ENCODE results near the gene BICD2. TPM values are rescaled to one million over a fixed set of nuclear protein-coding genes. Genes with fewer than 3 reads are reported as not detected.
A peak's percentile ranks its signal among the peaks of the same experiment; 100 is the strongest.

Gene BICD2
- total RNA-seq, 1 donor from 2014 or later: 43.7 TPM

DNA sequence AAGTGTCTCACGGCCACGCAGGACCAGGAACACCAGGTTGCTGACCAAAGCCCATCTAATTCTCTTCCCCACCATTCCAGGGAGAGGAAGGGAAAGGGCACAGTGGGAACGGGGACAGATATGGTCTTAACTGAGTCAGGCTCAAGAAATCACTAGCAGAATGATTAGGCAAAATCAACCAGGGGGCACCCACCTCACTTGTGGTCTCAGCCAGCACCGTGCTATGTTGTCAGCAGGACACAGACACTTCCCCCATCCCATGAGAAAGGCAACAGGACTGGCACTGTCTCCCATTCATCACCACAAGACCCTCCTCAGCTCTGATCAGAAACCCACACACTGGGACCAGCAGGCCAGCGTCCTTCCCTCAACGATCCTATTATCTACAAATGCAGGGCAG, 2.9 kb downstream of the BICD2 start:
- H3K9me3 Mint-ChIP-seq (ENCODE audit: unreplicated experiment): peaks cover 16% of the 10 kb centered on the region
- H3K27me3 Mint-ChIP-seq (ENCODE audit: unreplicated experiment): peaks cover 12% of the 10 kb centered on the region
- no peak for DNase-seq
- no peaks in the 10 kb centered on the region for H3K36me3 Mint-ChIP-seq (ENCODE audit: unreplicated experiment)
- H3K4me3 Mint-ChIP-seq (ENCODE audit: unreplicated experiment): peak overlapping the region; percentile 92
- peak overlapping the region; percentile 53 for H3K27ac Mint-ChIP-seq (ENCODE audit: unreplicated experiment)
- H3K4me1 Mint-ChIP-seq (ENCODE audit: low read depth, unreplicated experiment): peaks cover 38% of the 10 kb centered on the region
- TF ChIP-seq, protein P1, sequence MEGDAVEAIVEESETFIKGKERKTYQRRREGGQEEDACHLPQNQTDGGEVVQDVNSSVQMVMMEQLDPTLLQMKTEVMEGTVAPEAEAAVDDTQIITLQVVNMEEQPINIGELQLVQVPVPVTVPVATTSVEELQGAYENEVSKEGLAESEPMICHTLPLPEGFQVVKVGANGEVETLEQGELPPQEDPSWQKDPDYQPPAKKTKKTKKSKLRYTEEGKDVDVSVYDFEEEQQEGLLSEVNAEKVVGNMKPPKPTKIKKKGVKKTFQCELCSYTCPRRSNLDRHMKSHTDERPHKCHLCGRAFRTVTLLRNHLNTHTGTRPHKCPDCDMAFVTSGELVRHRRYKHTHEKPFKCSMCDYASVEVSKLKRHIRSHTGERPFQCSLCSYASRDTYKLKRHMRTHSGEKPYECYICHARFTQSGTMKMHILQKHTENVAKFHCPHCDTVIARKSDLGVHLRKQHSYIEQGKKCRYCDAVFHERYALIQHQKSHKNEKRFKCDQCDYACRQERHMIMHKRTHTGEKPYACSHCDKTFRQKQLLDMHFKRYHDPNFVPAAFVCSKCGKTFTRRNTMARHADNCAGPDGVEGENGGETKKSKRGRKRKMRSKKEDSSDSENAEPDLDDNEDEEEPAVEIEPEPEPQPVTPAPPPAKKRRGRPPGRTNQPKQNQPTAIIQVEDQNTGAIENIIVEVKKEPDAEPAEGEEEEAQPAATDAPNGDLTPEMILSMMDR (IDR thresholded peaks at IDR 0.05; ENCODE audit: partially characterized antibody, unreplicated experiment): no peak

DNA sequence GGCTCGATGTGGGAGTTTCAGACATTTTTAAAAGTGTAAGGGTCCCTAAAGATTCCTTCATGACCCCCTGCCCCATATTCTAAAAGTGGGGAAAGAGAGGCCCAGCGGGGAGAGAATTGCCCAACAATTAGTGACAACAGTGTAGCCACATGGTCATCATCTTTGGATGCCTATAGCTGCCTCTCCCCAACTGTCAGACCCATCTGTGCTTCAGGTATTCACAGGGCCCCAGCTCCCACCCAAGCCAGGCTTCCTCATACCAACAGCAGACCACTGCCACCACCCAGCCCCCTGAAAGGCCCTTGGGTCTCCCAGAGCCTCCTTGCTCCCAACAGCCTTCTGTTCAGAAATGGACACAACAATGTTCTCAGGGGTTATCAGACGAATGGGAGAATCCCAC, 4.1 kb downstream of the BICD2 start:
- TF ChIP-seq, protein P1 (IDR thresholded peaks at IDR 0.05; ENCODE audit: partially characterized antibody, unreplicated experiment): no peak
- H3K4me1 Mint-ChIP-seq (ENCODE audit: low read depth, unreplicated experiment): peaks cover 32% of the 10 kb centered on the region
- H3K36me3 Mint-ChIP-seq (ENCODE audit: unreplicated experiment): no peaks in the 10 kb centered on the region
- H3K9me3 Mint-ChIP-seq (ENCODE audit: unreplicated experiment): peaks cover 11% of the 10 kb centered on the region
- H3K27me3 Mint-ChIP-seq (ENCODE audit: unreplicated experiment): peaks cover 8% of the 10 kb centered on the region
- no peak overlapping the region for H3K27ac Mint-ChIP-seq (ENCODE audit: unreplicated experiment)
- H3K4me3 Mint-ChIP-seq (ENCODE audit: unreplicated experiment): no peak overlapping the region
- no peak for DNase-seq

DNA sequence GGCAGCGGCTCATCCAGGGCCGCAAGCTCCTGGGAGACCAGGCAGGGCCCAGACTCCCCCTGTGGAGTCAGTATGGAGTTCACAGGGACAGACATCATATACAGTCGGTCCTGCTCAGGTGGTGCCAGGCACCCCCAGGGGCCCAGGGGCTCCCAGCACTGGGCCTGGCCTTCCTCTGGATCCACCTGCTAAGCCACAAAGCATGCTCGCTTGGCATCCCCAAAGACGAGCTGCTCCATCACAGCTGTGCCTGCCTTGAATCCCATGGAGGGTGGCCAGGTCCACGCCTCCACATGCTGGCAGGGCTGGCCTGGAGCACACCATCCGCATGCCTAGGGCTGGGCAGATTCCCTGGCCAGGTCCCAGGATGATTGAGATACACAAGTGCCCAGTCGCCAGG, 4.6 kb downstream of the BICD2 start:
- H3K9me3 Mint-ChIP-seq (ENCODE audit: unreplicated experiment): peaks cover 9% of the 10 kb centered on the region
- TF ChIP-seq, protein P1 (IDR thresholded peaks at IDR 0.05; ENCODE audit: partially characterized antibody, unreplicated experiment): no peak
- H3K27ac Mint-ChIP-seq (ENCODE audit: unreplicated experiment): no peak overlapping the region
- peaks cover 8% of the 10 kb centered on the region for H3K27me3 Mint-ChIP-seq (ENCODE audit: unreplicated experiment)
- no peak for DNase-seq
- H3K4me3 Mint-ChIP-seq (ENCODE audit: unreplicated experiment): no peak overlapping the region
- H3K36me3 Mint-ChIP-seq (ENCODE audit: unreplicated experiment): no peaks in the 10 kb centered on the region
- peaks cover 35% of the 10 kb centered on the region for H3K4me1 Mint-ChIP-seq (ENCODE audit: low read depth, unreplicated experiment)

DNA sequence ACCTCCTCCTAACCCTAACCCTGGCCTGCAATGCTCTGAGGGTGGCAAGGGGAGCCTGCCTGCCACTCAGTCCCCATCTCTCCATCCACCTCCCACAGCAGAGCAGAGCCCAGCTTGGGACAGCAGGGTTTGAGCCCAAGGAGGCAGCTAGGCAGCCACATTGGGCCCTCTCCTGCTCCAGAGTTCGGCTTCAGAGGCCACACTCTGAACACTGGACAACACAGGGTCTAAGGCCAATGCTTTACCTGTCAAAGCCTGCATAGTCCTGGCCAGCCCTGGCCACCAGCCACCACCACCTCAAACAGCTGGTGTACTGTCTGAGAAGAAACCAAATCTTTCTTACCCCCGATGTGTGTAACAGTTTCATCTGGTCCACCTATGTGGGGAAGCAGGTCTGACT, 5.2 kb downstream of the BICD2 start:
- H3K9me3 Mint-ChIP-seq (ENCODE audit: unreplicated experiment): peaks cover 9% of the 10 kb centered on the region
- H3K4me1 Mint-ChIP-seq (ENCODE audit: low read depth, unreplicated experiment): peaks cover 38% of the 10 kb centered on the region
- H3K36me3 Mint-ChIP-seq (ENCODE audit: unreplicated experiment): no peaks in the 10 kb centered on the region
- TF ChIP-seq, protein P1 (IDR thresholded peaks at IDR 0.05; ENCODE audit: partially characterized antibody, unreplicated experiment): no peak
- H3K27ac Mint-ChIP-seq (ENCODE audit: unreplicated experiment): peak overlapping the region; percentile 20
- no peak for DNase-seq
- peaks cover 8% of the 10 kb centered on the region for H3K27me3 Mint-ChIP-seq (ENCODE audit: unreplicated experiment)
- no peak overlapping the region for H3K4me3 Mint-ChIP-seq (ENCODE audit: unreplicated experiment)

DNA sequence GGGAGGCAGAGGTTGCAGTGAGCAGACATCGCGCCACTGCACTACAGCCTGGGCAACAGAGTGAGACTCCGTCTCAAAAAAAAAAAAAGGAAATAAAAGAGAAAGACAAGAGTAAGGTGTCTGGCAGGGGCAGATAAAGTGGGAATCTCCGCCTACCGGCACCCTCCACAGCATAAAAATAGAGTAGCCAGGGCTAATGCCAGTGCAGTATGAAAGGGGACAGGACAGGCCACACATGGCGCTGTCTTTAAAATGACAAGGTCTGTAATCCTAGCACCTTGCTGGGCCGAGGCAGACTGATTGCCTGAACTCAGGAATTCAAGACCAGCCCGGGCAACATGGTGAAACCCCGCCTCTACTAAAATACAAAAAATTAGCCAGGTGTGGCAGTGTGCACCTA, 7.8 kb downstream of the BICD2 start:
- no peak for DNase-seq
- Mint-ChIP-seq H3K27ac (ENCODE audit: unreplicated experiment) (no peak overlapping the region), H3K4me3 (ENCODE audit: unreplicated experiment) (no peak overlapping the region), H3K36me3 (ENCODE audit: unreplicated experiment) (no peaks in the 10 kb centered on the region), H3K4me1 (ENCODE audit: low read depth, unreplicated experiment) (peaks cover 30% of the 10 kb centered on the region), H3K9me3 (ENCODE audit: unreplicated experiment) (peaks cover 1% of the 10 kb centered on the region), H3K27me3 (ENCODE audit: unreplicated experiment) (no peaks in the 10 kb centered on the region)
- TF ChIP-seq, protein P1 (IDR thresholded peaks at IDR 0.05; ENCODE audit: partially characterized antibody, unreplicated experiment): no peak

All from glutamatergic neuron (in vitro differentiated cells).